Activated CD8-positive, alpha-beta T cell treated with anti-CD3 and anti-CD28 coated beads, Interleukin-2, amount 10 ng/mL, durations not matched to agents 7 days and 5 days (primary cell): ENCODE results near the gene AHNAK. TPM values are rescaled to one million over a fixed set of nuclear protein-coding genes. Genes with fewer than 3 reads are reported as not detected.

Experiments
- ATAC-seq: fragments of 150-1000 bp; cut with Tn5 transposase; one replicate; pipeline ENCODE4 v1.10.0; 2021; ENCODE audit warnings: moderate library complexity
- CTCF ChIA-PET: fragments of 350-600 bp; sonication (Branson Sonifier 250); formaldehyde crosslinking; loops from one replicate; lab custom pipeline; 2021; ENCODE audit warnings: antibody characterized with exemption; lab: Charles Lee
- POLR2A ChIA-PET: fragments of 350-600 bp; sonication (Branson Sonifier 250); formaldehyde crosslinking; loops from one replicate; lab custom pipeline; 2021; ENCODE audit warnings: antibody characterized with exemption; lab: Charles Lee
- DNase-seq: peaks from one replicate; pipeline ENCODE4 v3.0.0-alpha.2; 2020
- H3K27ac Mint-ChIP-seq: one replicate; pipeline ENCODE4 v1.8.0; 2021; ENCODE audit warnings: mild to moderate bottlenecking, mixed read lengths
- H3K27me3 Mint-ChIP-seq: one replicate; pipeline ENCODE4 v1.8.0; 2021; ENCODE audit warnings: low read depth, mixed read lengths
- H3K36me3 Mint-ChIP-seq: one replicate; pipeline ENCODE4 v1.8.0; 2021; ENCODE audit warnings: low read depth, mixed read lengths
- H3K4me1 Mint-ChIP-seq: one replicate; pipeline ENCODE4 v1.8.0; 2021; ENCODE audit warnings: low read depth, mixed read lengths
- H3K4me3 Mint-ChIP-seq: one replicate; pipeline ENCODE4 v1.8.0; 2021; ENCODE audit warnings: mild to moderate bottlenecking, mixed read lengths
- H3K9me3 Mint-ChIP-seq: one replicate; pipeline ENCODE4 v1.8.0; 2022; ENCODE audit warnings: mixed read lengths; ENCODE audit not compliant: insufficient read depth
- total RNA-seq, 2 experiments: library from RNA; stranded (reverse); gene quantifications; one replicate each; pipeline ENCODE4 v1.2.3, GENCODE V29; 2021

AHNAK gene
- total RNA-seq, 2 experiments from 2014 or later: 123 to 129 TPM

DNA sequence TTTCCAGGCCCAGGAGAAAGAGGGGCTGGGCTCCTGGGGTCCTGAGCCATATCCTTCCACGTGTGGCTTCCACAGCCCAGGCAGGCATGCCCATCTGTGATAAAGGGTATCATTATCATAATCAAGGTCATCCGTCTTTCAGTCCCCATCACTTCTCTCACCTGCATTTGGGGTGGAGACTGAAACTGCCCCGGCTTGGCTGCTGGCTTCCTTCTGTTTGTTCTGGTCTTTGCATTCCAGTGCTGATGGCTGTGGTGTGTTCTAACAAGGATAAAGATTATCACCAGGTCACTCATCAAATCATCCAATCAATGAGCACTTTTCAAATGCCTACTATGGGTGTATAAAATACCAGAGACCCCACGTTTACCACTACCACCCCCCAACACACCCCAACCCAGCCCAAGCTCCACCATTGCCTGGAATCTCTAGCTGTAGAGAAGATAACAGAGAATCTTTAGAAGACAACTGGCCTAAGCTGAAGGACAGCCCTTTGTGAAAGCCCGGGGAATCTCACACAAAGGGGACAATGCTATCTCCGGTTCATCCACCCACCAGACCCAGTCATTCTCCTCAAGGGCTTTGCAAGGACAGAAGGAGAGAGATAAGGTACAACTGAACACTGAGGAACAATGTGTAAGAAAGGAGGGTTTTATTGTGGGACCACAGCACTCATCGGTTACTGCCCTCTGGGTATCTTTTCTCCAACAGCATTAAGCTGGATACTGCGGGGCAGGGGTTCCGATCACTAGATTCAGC, 54.9 kb downstream of the AHNAK start:
- ChIA-PET CTCF (interaction anchor here (1.3 kb wide), 2 partner anchors 51 to 67 kb away, joined by 5 read pairs; no protein-coding TSS in a partner anchor), POLR2A (no interaction called here)
- no peaks in the 10 kb centered on the region for H3K27me3 Mint-ChIP-seq
- DNase-seq (no peak), ATAC-seq (no peak)
- H3K4me1 Mint-ChIP-seq: no peaks in the 10 kb centered on the region
- no peaks in the 10 kb centered on the region for H3K9me3 Mint-ChIP-seq
- no peak overlapping the region for H3K4me3 Mint-ChIP-seq
- H3K27ac Mint-ChIP-seq: no peak overlapping the region
- H3K36me3 Mint-ChIP-seq: no peaks in the 10 kb centered on the region

GRCh38 chr11:62489204-62489603, 57.4 kb downstream of the AHNAK start:
- H3K27me3 Mint-ChIP-seq: no peaks in the 10 kb centered on the region
- DNase-seq (no peak), ATAC-seq (no peak)
- no peaks in the 10 kb centered on the region for H3K36me3 Mint-ChIP-seq
- no peaks in the 10 kb centered on the region for H3K9me3 Mint-ChIP-seq
- no peak overlapping the region for H3K27ac Mint-ChIP-seq
- ChIA-PET CTCF (interaction anchor here (0.9 kb wide), 1 partner anchor 53 kb away, joined by 3 read pairs; no protein-coding TSS in a partner anchor), POLR2A (no interaction called here)
- H3K4me1 Mint-ChIP-seq: no peaks in the 10 kb centered on the region
- no peak overlapping the region for H3K4me3 Mint-ChIP-seq

- Mint-ChIP-seq H3K4me1 (no peaks in the 10 kb centered on the region), H3K27me3 (no peaks in the 10 kb centered on the region), H3K4me3 (no peak overlapping the region), H3K36me3 (no peaks in the 10 kb centered on the region), H3K27ac (no peak overlapping the region), H3K9me3 (no peaks in the 10 kb centered on the region)
- POLR2A ChIA-PET: no interaction called here
- ATAC-seq: no peak
- no peak for DNase-seq
- CTCF ChIA-PET: interaction anchor here (0.9 to 3.0 kb wide), 6 partner anchors 14 to 93 kb away, joined by 3 to 15 read pairs (median 4); no protein-coding TSS in a partner anchor
These were observed 58.7 kb downstream of the AHNAK start for GRCh38 chr11:62487738-62488551.

GRCh38 chr11:62487136-62487535, 59.5 kb downstream of the AHNAK start:
- Mint-ChIP-seq H3K36me3 (no peaks in the 10 kb centered on the region), H3K4me1 (no peaks in the 10 kb centered on the region), H3K27me3 (no peaks in the 10 kb centered on the region), H3K4me3 (no peak overlapping the region), H3K9me3 (no peaks in the 10 kb centered on the region), H3K27ac (no peak overlapping the region)
- ChIA-PET CTCF (interaction anchor here (0.9 to 3.0 kb wide), 6 partner anchors 13 to 92 kb away, joined by 3 to 15 read pairs (median 4); no protein-coding TSS in a partner anchor), POLR2A (interaction anchor here (0.7 kb wide), 1 partner anchor 59 kb away, joined by 3 read pairs; no protein-coding TSS in a partner anchor)
- no peak for DNase-seq
- ATAC-seq: no peak

DNA sequence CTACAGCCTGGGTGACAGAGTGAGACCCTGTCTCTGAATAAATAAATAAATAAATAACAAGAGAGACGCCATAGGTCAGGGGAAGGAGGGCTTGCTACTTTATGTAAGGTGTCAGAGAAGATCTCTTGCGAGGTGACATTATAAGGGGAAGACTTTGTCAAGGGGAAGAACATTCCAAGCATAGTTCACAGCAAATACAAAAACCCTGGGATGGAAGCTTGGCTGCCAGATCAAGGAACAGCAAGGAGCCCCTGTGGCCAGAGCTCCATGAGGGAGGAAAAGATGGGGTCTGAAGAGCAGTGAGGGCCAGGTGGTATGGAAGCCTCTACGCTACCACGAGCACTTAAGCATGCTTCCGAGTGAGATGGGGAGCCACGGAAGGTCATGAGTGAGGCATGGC, 62.3 kb downstream of the AHNAK start:
- ChIA-PET CTCF (interaction anchor here (1.0 kb wide), 1 partner anchor 59 kb away, joined by 3 read pairs; no protein-coding TSS in a partner anchor), POLR2A (no interaction called here)
- H3K9me3 Mint-ChIP-seq: no peaks in the 10 kb centered on the region
- H3K27ac Mint-ChIP-seq: no peak overlapping the region
- H3K4me3 Mint-ChIP-seq: no peak overlapping the region
- H3K27me3 Mint-ChIP-seq: peaks cover 2% of the 10 kb centered on the region
- no peaks in the 10 kb centered on the region for H3K4me1 Mint-ChIP-seq
- no peaks in the 10 kb centered on the region for H3K36me3 Mint-ChIP-seq
- DNase-seq (no peak), ATAC-seq (no peak)

GRCh38 chr11:62482753-62483152, 63.9 kb downstream of the AHNAK start:
- H3K36me3 Mint-ChIP-seq: no peaks in the 10 kb centered on the region
- no peaks in the 10 kb centered on the region for H3K9me3 Mint-ChIP-seq
- H3K27ac Mint-ChIP-seq: no peak overlapping the region
- H3K4me1 Mint-ChIP-seq: no peaks in the 10 kb centered on the region
- ATAC-seq (no peak), DNase-seq (no peak)
- CTCF ChIA-PET: interaction anchor here (0.6 kb wide), 1 partner anchor 12 kb away, joined by 3 read pairs; no protein-coding TSS in a partner anchor
- peaks cover 2% of the 10 kb centered on the region for H3K27me3 Mint-ChIP-seq
- no peak overlapping the region for H3K4me3 Mint-ChIP-seq
- POLR2A ChIA-PET: no interaction called here

GRCh38 chr11:62479631-62480201, 66.9 kb downstream of the AHNAK start:
- no peak overlapping the region for H3K4me3 Mint-ChIP-seq
- DNase-seq: no peak
- H3K27ac Mint-ChIP-seq: no peak overlapping the region
- peaks cover 2% of the 10 kb centered on the region for H3K27me3 Mint-ChIP-seq
- ChIA-PET CTCF (interaction anchor here (1.1 to 2.3 kb wide), 2 partner anchors 55 to 63 kb away, joined by 3 to 5 read pairs; no protein-coding TSS in a partner anchor), POLR2A (no interaction called here)
- no peak for ATAC-seq
- no peaks in the 10 kb centered on the region for H3K36me3 Mint-ChIP-seq
- H3K4me1 Mint-ChIP-seq: no peaks in the 10 kb centered on the region
- no peaks in the 10 kb centered on the region for H3K9me3 Mint-ChIP-seq

GRCh38 chr11:62477927-62478326, 68.7 kb downstream of the AHNAK start:
- no peak overlapping the region for H3K27ac Mint-ChIP-seq

GRCh38 chr11:62472063-62472884, 74.3 kb downstream of the AHNAK start:
- Mint-ChIP-seq H3K27me3 (no peaks in the 10 kb centered on the region), H3K4me1 (peaks cover 6% of the 10 kb centered on the region), H3K36me3 (no peaks in the 10 kb centered on the region), H3K9me3 (no peaks in the 10 kb centered on the region), H3K27ac (peak overlapping the region; percentile 14), H3K4me3 (no peak overlapping the region)
- DNase-seq (no peak), ATAC-seq (no peak)
- ChIA-PET CTCF (no interaction called here), POLR2A (no interaction called here)

More at GRCh38 chr11:62477927-62478326, 68.7 kb downstream of the AHNAK start:
- Mint-ChIP-seq H3K4me3 (no peak overlapping the region), H3K27me3 (peaks cover 2% of the 10 kb centered on the region), H3K4me1 (no peaks in the 10 kb centered on the region), H3K9me3 (no peaks in the 10 kb centered on the region), H3K36me3 (no peaks in the 10 kb centered on the region)
- no peak for DNase-seq
- ATAC-seq: no peak
- CTCF ChIA-PET: interaction anchor here (2.3 kb wide), 1 partner anchor 65 kb away, joined by 5 read pairs; no protein-coding TSS in a partner anchor
- POLR2A ChIA-PET: no interaction called here

DNA sequence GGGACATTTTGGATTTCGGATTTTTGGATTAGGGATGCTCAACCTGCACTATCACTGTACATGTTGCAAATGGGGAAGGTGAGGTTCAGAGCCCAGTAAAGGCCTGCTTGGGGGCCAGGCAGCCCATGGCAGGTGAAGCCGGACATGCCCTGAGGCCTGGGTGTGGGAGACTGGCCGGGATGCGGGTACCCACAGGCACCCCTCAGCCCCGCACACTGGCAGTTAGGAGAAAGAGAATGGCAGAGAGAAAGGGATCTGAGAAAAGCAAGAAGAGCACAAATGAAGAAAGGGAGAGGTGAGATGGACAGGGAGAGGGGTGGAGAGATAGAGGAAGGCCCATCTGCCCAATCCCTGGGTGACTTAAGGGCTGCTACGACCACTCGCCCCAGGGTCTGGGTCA, 75.0 kb downstream of the AHNAK start:
- Mint-ChIP-seq H3K9me3 (no peaks in the 10 kb centered on the region), H3K27me3 (no peaks in the 10 kb centered on the region), H3K4me3 (no peak overlapping the region), H3K4me1 (peaks cover 6% of the 10 kb centered on the region), H3K27ac (no peak overlapping the region), H3K36me3 (no peaks in the 10 kb centered on the region)
- ATAC-seq (no peak), DNase-seq (no peak)
- CTCF ChIA-PET: no interaction called here
- POLR2A ChIA-PET: no interaction called here

DNA sequence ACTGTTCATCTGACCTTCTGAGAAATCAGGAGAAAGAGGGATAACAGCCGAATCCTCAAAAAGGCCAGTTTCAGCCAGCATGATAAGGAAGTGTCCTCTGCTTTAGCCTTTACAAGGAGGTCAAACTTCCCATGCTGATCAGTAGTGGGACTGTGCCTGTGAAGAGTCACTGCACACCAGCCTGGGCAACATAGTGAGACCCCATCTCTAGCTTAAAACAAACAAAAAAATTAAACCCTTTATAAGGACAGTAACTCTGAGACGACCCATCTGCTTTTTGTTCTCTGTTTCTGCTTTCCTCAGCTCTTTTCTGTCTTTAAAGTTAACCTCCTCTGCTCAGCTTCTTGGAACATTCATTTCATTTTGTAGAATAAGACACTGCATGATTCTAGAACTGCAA, 78.0 kb downstream of the AHNAK start:
- H3K4me1 Mint-ChIP-seq: peaks cover 6% of the 10 kb centered on the region
- H3K36me3 Mint-ChIP-seq: no peaks in the 10 kb centered on the region
- no peak for DNase-seq
- H3K4me3 Mint-ChIP-seq: no peak overlapping the region
- ChIA-PET CTCF (interaction anchor here (1.1 to 1.7 kb wide), 3 partner anchors 10 to 74 kb away, joined by 3 to 9 read pairs (median 5); no protein-coding TSS in a partner anchor), POLR2A (no interaction called here)
- H3K27ac Mint-ChIP-seq: no peak overlapping the region
- no peaks in the 10 kb centered on the region for H3K9me3 Mint-ChIP-seq
- H3K27me3 Mint-ChIP-seq: no peaks in the 10 kb centered on the region
- ATAC-seq: no peak
